ENCODE results near the gene CABLES1.
"Not testable (repeated sequence)": the region's sequence is repeated elsewhere in the genome, so short reads cannot be mapped to it uniquely, and the experiment has no call there.

Gene CABLES1

GRCh38 chr18:23272498-23273232 lies 137.4 kb downstream of the CABLES1 start:
- no peak for DNase-seq

- DNase-seq, result no peak
These were observed 138.2 kb downstream of the CABLES1 start for GRCh38 chr18:23273443-23273966.

GRCh38 chr18:23274638-23275482 lies 139.6 kb downstream of the CABLES1 start:
- DNase-seq, result no peak

GRCh38 chr18:23276451-23276850 lies 141.2 kb downstream of the CABLES1 start:
- no peak for DNase-seq

- DNase-seq, result no peak
These were observed 142.1 kb downstream of the CABLES1 start for GRCh38 chr18:23277399-23277798.

- no peak for DNase-seq
These were observed 144.6 kb downstream of the CABLES1 start for GRCh38 chr18:23279931-23280330.

- DNase-seq, result no peak
These were observed 145.6 kb downstream of the CABLES1 start for GRCh38 chr18:23280844-23281243.

GRCh38 chr18:23281626-23282436 lies 146.5 kb downstream of the CABLES1 start:
- no peak for DNase-seq

GRCh38 chr18:23282437-23282781 lies 147.1 kb downstream of the CABLES1 start:
- no peak for DNase-seq

GRCh38 chr18:23283916-23284430 lies 148.7 kb downstream of the CABLES1 start:
- DNase-seq, result no peak

- DNase-seq, result no peak
These were observed 149.3 kb downstream of the CABLES1 start for GRCh38 chr18:23284629-23285028.

GRCh38 chr18:23285581-23285980 lies 150.3 kb downstream of the CABLES1 start:
- DNase-seq, result not testable (repeated sequence)

- no peak for DNase-seq
These were observed 156.3 kb downstream of the CABLES1 start for GRCh38 chr18:23291456-23292205.

- DNase-seq, result no peak
These were observed 165.0 kb downstream of the CABLES1 start for GRCh38 chr18:23300231-23300805.

- no peak for DNase-seq
These were observed 166.7 kb downstream of the CABLES1 start for GRCh38 chr18:23301972-23302371.

GRCh38 chr18:23302511-23302850 lies 167.2 kb downstream of the CABLES1 start:
- no peak for DNase-seq

GRCh38 chr18:23302851-23303527 lies 167.7 kb downstream of the CABLES1 start:
- DNase-seq, result no peak

- no peak for DNase-seq
These were observed 171.5 kb downstream of the CABLES1 start for GRCh38 chr18:23306822-23307221.

GRCh38 chr18:23307567-23308295 lies 172.4 kb downstream of the CABLES1 start:
- no peak for DNase-seq

All from stimulated activated CD4-positive, alpha-beta T cell treated with anti-CD3 and anti-CD28 coated beads, Interleukin-4, amount 100 ng/mL, for 1 hour (primary cell).